Astrocyte (in vitro differentiated cells and primary cell): Measurements from ENCODE around the gene SHISA9.

ENCODE experiments used
- CTCF ChIP-seq: IDR thresholded peaks from 2 replicates; pipeline ENCODE4 v1.5.1; 2011; ENCODE audit warnings: low read depth, mild to moderate bottlenecking, inconsistent platforms, low read length, moderate library complexity; ENCODE audit not compliant: insufficient read depth
- EZH2 ChIP-seq: IDR thresholded peaks from 2 replicates; pipeline ENCODE4 v1.6.1; 2012; ENCODE audit warnings: mild to moderate bottlenecking, low read length, inconsistent platforms; ENCODE audit not compliant: insufficient read depth

GRCh38 chr16:13030769-13031168 lies 129.4 kb downstream of the SHISA9 start:
- TF ChIP-seq CTCF = no peak
- TF ChIP-seq EZH2 = no peak
